GM18868 (cell line): ENCODE results near the gene DNAH7.
"Not testable (repeated sequence)": the region's sequence is repeated elsewhere in the genome, so short reads cannot be mapped to it uniquely, and the experiment has no call there.

ENCODE experiments used
- ATAC-seq: cut with Tn5 transposase; IDR thresholded peaks from one replicate; pipeline ENCODE4 v1.9.1; 2021; ENCODE audit warnings: mild to moderate bottlenecking, moderate library complexity; ENCODE audit not compliant: unreplicated experiment

DNAH7 gene

DNA sequence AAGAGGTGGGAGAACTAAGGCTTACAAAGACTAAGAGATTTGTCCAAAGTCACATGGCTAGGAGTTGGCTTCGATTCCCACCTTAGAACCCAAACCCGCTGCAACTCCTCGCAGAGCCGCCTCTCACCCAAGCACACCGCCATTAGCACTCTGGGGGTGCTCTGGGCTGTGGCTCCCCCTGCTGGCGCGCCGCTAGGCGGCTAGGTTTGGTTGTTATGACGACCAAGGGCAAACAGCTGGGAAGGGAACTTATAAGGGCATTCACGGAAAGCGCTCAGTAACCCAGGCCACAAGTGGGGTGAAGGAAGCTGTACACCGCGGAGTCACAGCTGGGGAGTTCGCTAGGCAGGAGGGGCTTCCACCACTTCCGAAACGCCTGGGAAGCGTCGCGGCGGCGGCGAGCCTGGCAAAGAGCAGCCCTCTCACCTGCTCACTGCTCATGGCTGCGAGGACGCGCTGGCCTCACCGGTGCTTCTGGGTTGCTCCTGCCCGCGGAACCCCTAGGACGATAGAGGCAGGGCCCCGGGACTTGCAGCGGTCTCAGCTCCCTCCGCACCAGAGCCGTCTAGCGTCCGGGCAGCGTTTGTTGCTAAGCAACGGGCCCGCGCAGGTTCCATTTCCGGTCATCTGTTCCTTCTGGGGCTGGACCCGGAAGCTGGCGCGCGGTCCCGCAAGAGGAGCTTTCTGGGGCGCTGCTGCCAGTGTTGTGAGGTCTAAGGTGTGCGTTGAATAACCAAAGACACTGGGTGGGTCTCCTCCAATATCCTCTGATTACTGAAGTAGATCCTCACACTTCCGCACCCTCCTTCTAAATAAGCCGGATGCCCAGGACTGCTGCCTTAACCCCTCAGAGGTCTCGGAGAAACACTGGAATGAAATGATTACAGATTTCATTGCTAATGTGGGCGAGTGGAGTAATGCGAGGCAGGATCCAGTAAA, at the start of gene DNAH7:
Gene DNAH7, minus strand, starts transcription at position 567 of the 939 bp plus-strand sequence. Its CDS starts 126 bp downstream, at position 441.
- ATAC-seq, result peak; percentile 98

DNA sequence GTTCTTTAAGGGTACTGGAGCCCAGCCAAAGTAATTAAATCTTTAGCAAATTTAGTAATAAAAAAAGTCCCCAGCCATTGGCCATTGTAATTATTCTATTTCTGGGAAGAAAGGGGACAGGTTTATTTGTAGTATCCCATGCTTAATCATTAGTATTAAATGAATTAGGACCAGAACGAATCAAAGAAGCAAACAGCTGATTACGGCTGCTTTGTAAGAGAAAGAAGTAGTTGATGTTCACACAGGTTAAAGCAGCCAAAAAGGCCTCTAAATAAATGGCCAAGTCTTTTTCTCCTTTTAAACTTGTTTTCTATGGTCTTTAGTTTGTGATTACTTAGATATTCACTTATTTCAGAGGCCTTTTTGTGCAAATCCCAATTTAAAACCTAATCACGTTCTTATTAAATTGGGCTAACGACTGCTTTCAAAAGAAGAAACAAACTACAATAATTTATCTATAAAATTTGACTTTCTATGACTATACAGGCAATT, 48.6 kb upstream of the DNAH7 start:
- ATAC-seq, result no peak

- ATAC-seq, result no peak
Observed at GRCh38 chr2:196113061-196113974, 44.7 kb upstream of the DNAH7 start.

DNA sequence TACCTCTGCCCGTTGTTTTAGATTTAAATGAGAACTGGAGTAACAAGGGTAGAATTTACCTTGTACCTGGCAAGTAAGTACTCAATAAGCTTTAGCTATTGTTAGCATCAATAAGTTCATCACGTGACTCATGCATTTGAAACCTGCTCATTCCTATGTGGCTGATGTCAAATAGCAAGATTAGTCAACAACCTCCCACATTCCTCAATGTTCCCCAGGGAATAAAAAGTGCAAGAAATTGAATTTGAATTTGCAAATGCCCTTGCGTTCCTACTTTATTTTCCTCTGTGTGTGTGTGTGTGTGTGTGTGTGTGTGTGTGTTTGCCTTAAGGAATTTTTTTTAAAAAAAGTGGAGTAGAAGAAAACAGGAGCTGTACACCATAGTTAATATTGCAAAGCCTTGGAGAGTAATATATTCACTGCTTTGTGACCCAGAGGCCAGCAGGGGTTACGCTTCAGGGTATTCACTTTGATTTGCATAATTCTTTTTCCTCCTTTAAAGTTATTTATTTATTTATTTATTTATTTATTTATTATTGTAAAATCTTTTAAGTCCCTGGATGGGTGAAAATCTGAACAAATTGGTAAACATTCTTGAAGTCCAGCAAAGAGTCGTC, 43.9 kb upstream of the DNAH7 start:
- ATAC-seq, result no peak

GRCh38 chr2:196108604-196109003, 40.0 kb upstream of the DNAH7 start:
- ATAC-seq, result peak; percentile 48

GRCh38 chr2:196105951-196106350, 37.3 kb upstream of the DNAH7 start:
- no peak for ATAC-seq

DNA sequence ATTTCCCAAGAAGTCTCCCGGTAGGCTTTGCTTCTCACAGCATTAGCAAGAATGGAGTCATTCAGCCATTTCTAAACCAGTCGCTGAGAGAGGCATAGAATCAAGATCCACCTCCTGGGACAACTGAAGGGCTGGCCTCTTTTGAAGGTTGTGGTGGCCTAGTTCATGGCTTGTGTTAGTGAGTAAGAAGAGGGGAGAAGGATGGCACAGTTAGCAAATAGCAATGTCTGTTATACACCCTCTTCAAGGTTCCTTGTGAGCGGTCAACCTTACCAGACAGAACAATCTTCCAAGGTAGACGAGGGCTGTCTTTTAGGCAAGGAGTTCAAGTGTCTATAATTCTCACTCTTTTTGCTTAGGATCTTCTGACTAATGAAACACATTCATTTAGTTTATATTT, 35.4 kb upstream of the DNAH7 start:
- ATAC-seq, result no peak

GRCh38 chr2:196103626-196104025, 35.0 kb upstream of the DNAH7 start:
- no peak for ATAC-seq

DNA sequence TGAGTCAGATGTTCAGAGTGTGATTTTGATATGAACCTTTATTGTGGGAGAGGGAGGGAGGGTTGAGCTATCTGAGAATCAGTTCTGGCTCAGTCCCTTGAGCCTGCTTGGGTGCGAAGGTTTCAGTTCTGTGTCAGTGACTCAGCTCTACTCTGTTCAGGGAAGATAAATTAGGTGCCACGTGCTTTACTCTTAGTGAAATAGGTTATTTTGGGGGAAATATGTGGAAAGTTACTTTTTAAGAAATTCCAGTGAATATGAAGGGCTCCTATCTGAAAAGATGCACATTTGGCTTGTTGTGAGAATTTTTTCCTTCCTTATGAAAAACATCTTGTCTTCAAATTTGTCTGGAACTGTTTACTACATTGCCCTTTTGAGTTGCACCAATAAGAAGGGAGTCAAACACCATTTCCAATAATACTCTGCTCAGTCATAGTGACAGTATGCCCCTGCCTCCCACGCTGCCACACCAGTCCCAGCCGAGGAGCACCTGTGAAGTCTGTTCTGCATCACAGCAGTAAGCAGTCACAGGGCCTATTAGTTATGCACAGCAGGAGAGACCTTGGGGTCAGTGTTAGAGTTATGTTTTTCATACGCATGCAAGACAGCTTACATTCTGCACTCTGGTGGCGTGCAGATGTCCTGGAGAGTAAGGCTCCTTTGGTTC, 32.8 kb upstream of the DNAH7 start:
- peak; percentile 95 for ATAC-seq

DNA sequence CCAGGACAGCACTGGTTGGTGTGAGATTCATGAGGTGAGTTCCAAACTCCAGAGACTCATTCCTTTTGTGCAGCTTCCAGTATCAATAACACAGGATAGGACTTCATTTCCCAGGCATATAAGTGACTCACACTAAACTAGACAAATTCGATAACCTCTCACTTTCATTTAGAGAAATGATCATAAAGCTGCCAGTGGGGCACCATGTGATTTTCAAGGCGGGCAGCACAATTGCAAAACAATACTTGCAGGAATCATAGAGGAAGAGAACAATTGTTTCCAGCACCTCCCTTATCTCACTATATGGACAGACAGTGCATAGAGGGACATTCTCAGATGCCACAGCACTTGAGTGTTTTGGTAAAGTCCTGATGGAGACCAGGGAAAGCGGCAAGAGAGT, 31.3 kb upstream of the DNAH7 start:
- no peak for ATAC-seq

GRCh38 chr2:196097864-196098660, 29.4 kb upstream of the DNAH7 start:
- no peak for ATAC-seq

GRCh38 chr2:196096982-196097745, 28.5 kb upstream of the DNAH7 start:
- no peak for ATAC-seq

DNA sequence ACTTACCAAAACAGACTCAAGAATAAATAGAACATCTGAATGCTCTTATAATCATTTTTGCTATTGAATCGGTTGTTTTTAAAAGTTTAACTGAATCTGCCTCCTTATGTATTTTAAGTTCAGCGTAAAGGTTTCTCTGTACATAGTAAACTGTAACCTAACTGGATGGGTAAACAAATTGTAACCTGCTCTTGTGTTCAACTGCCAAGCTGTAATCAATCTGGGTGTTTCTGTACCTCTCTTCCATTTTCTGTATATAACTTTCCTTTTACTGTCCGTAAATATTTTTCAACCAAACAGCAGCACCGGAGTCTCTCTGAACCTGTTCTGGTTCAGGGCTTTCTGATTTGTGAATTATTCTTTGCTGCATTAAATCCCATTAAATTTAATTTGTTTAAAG, 27.6 kb upstream of the DNAH7 start:
- no peak for ATAC-seq

- ATAC-seq, result not testable (repeated sequence)
Observed at GRCh38 chr2:196089448-196089847, 20.8 kb upstream of the DNAH7 start.

DNA sequence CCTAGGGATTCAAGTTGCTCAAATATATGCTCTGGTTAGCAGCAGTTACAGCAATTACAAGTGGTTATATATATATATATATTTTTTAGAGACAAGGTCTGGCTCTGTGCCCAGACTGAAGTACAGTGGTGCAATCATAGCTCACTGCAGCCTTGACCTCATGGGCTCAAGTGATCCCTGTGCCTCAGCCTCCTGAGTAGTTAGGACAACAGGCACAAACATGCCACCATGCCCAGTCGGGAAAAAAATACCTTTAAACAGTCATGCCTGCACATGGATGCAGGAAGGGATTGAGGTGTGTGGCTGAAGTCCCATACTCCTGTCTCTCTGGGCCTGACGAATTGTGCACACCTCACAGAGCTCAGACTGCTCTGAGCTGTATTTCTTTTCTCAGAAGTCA, 19.6 kb upstream of the DNAH7 start:
- ATAC-seq, result no peak

DNA sequence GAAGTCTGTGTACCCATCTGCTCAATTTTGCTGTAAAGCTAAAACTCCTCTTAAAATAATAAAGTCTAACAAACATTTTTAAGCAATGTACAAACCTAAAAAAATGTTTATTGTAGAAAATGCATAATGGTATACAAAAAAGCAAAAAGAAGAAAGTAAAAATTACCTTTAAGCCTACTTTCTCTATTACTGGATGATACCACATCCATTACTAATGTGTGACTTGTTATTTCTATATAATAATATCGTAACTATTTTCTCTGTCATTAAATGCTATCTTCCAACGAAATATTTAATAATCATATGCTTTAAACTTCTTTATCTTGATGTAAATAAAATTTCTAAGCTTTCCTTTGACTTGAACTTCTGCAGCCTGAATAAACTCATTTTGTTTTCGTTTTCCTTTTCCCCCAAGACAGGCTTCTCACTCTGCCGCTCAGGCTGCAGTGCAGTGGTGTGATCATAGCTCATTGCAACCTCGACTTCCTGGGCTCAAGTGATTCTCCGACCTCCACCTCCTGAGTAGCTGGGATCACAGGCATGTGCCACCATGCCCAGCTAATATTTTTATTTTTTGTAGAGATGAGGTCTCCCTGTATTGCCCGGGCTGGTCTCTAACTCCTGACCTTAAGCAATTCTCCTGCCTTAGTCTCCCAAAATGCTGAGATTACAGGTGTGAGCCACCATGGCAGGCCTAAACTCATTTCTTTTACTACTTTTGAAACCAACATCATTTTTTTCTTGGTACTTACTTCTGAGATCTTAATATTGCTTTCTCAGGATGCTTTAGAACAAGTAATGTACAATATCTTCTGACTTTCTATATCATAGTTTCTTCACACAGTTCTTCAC, 18.1 kb upstream of the DNAH7 start:
- no peak for ATAC-seq

DNA sequence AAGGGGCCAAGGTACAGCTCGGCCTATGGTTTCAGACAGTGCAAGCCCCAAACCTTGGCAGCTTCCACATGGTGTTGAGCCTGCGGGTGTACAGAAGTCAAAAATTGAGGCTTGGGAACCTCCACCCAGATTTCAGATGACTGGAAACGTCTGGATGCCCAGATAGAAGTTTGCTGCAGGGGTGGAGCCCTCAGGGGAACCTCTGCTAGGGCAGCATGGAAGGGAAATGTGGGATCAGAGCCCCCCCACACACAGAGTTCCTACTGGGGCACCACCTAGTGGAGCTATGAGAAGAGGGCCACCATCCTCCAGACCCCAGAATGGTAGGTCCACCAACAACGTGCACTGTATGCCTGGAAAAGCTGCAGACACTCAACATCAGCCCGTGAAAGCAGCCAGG, 15.0 kb upstream of the DNAH7 start:
- ATAC-seq, result no peak

- ATAC-seq, result no peak
Observed at GRCh38 chr2:196080526-196080925, 11.9 kb upstream of the DNAH7 start.
